T-helper 9 cell (primary cell): ENCODE results near the gene TRABD2B.

Source experiments
- DNase-seq: peaks from one replicate; pipeline ENCODE4 v3.0.0-alpha.2; 2020

TRABD2B gene

DNA sequence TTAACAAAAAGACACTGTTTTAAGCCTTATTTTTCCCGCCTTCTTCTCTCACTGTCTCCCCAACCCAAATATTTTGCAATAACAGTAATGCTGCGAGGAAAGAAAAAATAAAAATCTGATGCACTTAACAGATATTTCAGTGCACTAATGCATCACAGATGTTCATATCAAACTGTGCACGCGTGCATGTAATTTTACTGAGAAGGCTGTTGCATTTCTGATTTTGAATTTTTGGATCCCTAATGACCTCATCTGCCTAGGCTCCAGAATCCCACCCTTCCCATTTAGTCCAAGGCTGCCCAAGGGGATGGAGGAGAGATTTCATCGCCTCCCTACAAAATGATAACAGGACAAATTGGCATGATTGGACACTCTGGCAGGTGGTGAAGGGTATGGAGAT, 5.5 kb downstream of the TRABD2B start:
- no peak for DNase-seq

DNA sequence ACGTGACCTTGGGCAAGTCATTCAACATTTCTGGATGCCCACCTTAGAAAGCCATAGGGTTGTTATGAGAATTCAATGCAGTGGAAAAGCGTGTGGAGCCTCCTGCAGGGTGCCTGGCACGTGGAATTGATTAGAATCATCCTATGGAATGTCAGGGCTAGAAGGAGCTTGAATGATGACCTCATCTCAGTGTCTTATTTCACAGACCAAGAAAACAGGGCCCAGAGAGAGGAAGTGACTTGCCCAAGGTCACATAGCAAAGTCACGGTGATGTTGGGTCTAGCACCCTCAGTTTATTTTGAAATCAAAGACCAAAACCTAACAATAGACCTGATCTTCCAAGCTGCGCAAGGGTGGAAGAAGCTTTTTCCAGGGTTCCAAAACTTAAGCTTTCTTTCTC, 6.0 kb downstream of the TRABD2B start:
- no peak for DNase-seq

DNA sequence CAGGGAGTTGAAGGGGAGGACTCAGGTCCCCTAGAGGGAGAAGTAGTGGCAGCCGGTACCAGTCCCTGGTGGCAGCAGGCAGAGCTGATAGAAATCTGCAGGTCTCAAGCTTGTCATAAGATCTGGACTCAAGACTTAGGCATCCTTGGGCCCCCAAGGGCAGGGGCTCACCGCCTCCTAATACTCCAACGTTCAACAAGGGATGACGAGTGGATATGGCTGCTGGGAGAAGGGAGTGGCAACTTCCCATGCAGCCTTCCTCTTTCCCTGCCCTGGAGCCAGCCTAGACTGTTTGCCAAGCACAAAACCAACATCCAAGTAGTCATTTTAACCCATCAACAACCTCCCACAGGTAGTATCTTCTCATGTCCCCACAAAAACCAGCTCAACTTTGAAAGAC, 6.9 kb downstream of the TRABD2B start:
- DNase-seq: no peak

DNA sequence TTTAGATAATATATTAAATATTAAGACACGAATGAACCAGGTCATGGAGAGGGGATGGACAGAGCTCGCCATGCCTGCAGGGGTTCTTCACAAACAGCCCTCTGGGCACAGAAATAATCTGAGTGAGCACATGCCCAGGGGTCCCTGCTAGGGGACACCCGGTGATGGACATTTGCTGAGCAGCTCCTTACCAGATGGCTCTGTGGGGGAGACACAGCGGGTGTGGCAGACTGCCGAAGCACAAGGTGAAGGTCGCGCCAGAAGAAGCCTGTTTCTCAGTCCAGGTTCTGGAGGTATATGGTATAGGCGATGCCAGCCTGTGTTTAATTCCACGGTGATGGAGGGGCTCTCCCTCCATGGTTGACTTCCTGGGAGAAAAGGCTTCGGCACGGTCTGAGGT, 9.6 kb downstream of the TRABD2B start:
- DNase-seq: no peak

DNA sequence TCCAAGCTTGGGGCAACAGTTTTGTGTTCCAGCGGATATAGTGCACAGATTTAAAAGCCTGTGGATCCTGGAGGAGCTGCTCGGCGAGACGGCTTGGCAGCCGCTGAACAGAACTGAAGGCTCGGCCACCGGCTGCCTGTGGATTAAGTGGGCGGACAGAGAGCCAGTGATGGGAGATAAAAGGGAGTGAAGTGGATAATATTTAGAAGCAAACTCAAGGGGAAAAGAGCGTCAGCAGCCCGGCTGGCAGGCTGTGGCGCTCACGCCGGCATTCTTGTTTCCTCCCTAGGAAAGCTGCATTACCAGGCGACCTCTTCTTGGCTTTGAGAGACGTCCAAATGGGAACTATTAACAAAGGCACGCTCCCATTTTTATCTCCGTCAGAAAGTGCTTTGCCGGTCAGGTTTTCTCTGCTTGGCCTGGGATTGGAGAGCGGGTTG, 10.4 kb downstream of the TRABD2B start:
- no peak for DNase-seq

DNA sequence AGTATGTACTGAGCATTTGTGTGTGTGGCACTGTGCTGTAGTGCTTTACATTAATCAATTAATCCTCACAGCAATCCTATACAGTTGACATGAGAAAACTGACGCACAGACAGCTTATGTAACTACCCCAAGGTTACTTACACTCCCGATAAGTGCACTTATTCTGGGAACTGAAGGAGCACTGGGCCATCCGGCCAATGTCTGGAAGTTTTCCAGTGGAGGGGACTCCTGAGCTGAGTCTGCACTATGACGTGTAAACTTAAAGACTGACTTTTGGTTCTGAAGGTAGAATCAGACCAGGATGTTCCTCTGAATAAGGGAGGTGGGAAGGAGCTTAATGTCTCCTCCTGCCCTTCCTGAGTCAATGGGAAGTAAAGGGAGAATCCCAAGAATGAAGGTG, 12.2 kb downstream of the TRABD2B start:
- DNase-seq: no peak

DNA sequence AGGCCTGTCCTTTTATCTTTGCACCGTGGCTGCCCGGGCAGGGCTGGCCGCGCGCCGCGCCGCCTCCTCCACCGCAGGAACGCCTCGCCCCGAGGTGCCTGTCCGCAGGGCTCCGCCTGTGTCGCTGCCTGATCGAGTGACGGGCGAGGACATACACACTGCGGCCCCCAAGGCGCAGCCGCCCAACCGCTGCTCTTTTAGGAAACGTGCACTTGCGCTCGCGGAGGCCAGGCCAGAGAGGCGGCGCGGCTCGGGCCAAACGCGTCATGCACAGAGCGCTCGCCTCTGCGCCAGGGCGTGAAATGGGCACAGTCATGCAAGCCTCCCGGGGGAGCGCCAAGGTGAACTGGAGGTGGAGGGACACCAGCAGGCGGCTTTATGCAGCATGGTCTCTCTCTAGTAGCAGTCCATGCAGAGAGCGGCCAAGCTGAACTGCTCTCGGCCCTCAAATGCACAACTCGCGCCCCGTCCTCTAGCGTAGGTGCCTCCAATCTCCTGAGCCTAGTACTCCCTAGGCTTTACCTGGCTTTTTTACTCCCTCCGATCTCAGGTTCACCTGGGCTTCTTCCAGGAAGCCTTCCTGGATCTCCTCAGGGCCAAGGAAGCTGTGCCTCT, 12.9 kb downstream of the TRABD2B start:
- no peak for DNase-seq

DNA sequence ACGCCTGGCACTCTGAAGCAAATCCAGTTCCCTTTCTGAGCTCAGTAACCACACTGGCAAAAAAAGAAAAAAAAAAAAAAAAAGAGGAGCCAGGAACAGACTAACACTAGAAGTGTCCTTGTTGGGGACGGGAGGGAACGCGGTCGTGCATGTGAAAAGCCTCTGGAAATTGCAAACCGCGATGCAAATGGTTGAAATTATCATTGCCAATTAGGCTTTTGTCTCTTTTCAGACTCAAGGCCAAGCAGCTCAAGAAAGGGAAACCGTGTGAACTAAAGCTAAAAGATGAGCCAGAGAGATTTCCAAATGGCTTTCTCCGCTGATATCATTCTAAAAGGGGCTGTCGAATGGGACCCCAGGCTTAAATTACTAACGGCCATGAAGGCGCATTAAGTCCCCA, 13.5 kb downstream of the TRABD2B start:
- DNase-seq: no peak

DNA sequence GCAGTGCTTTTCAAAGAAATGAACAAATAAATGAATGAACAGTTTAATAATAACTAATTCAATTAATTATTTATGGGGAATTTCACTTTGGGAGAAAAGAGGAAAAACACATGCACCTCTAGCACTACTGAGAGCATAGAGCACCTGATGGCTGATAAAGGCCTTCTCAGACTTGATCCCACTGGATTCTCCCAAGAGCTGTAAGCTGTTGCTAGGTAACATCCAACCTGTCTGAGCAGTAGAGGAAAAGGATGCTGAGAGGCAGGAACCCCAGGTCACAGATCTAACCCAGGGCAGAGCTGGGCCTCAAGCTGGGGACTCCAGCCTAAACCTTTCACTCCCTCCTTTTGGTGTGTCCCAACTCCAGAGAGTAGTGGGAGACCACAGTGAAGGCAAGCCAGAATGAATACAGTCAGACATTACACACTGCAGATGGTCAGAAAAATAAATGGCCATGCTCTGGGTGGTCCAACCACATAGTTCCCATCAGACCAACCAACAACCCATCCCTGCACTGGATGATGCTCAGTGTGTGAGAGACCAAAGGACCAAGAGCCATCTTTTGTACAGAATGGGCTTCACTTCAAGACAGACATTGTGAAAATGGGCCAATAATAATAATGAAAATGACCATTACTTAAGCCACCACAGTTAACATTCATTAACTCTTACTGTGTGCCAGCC, 15.4 kb downstream of the TRABD2B start:
- no peak for DNase-seq

DNA sequence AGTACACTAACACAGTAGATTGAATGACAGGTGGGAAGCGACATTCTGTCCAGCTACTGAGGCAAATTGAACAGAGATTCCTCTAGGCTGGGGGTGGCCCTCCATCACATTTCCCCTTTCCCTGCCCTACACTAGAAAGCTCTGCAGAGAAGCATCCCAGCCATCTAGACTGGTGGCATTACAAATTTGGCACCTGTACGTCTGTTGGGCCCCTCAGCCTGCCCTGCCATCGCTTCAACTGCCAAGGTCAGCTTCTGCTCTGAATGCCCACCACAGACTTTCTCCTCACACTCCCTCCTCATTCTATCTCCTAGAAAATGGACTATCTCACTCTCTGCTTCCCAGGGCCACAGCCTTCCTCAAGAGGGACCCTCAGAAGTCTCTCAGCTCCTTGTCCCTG, 16.7 kb downstream of the TRABD2B start:
- DNase-seq: no peak

DNA sequence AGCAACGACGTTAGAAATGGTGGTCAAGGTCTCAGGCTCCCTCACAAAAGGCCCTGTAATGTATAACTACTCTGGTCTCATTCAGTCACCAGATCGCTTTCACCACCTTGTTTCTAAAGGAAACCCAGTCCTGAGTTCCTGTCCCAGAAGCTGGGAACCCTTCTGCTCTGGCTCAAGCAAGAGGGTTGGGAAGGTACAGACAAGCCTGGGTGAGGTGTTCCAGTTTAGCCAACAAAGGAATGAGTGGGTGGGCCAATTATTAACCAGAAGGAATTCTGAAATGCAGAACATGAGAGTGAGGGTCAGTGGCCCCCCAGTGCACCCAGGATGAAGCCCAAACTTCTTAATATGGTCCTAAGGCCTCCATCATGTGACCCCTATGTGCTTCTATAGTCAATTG, 17.5 kb downstream of the TRABD2B start:
- no peak for DNase-seq

DNA sequence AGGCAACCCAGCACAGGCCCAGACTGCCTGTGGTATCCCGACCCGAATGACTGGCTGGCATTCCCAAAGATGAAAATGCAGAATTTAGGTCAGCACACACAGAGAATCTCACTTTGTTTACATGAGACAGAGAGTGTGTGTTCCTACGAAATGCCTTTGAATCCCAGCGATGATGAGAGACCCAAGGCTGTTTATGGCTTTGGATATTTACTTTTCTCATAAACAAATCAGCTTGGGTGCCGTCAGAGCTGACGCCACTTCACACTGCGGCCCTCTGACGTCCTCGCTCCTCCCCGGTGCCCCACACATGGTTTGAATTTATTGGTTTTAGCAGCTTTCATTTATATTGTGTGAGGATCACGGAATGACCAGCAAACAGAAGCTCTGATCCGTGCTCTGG, 18.7 kb downstream of the TRABD2B start:
- no peak for DNase-seq

DNA sequence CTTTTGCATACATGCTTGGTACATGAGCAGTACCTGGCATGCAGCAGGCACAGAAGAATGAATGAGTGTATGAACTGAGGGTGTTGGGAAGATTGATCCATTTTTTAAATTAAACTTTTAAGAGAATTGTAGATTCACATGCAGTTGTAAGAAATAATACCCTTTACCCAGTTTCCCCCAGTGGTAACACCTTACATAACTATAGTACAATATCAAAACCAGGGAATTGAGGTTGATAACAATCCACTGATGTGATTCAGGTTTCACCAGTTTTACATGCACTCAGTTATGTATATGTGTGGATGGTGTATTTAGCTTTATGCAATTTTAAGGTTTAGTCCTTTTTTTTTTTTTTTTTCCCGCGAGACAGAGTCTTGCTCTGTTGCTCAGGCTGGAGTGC, 20.5 kb downstream of the TRABD2B start:
- no peak for DNase-seq

DNA sequence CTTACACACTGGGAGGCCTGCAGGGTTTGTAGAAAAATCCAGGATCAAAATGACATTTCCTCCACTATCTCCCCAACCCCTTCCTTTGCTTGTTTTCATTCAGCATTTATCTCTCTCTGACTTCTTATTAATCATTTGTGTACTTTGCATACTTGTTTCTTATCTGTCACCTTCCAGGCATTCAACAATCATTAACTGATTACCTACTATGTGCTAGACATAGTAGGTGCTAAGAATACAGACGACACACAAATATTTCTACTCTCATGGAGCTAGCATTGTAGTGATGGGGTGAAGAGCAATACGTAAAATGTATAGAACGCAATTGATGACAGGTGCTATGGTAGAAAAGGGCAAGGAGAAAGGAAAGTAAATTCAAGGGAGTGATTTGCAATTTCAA, 20.9 kb downstream of the TRABD2B start:
- DNase-seq: no peak

DNA sequence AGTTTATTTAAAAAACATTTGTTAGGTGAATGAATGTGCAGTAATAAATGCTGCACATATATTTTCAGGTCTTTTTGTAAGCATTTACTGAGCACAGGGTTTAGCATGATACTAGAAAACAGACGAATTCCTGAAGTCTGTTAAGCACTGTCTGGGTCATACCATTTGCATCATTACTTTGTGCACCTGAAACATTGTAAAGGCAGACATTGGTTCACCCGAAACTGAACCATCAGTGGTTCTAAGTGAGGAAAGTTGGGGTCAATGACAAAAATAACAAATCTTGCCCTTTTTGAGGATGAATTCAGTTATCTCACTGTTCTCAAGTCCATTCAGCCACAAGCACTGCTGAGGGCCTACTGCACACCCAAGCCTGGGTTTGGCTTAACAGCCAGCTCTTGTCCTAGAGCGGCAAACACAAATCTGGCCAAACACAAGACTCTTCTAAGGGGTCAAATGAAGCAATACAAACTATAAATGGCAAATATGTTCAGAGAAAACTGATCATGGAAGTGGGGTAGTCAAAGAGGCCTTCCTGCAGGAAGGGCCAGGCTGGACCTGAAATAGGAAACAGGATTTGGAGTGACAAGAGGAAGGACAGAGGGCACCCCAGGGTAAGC, 21.8 kb downstream of the TRABD2B start:
- no peak for DNase-seq

DNA sequence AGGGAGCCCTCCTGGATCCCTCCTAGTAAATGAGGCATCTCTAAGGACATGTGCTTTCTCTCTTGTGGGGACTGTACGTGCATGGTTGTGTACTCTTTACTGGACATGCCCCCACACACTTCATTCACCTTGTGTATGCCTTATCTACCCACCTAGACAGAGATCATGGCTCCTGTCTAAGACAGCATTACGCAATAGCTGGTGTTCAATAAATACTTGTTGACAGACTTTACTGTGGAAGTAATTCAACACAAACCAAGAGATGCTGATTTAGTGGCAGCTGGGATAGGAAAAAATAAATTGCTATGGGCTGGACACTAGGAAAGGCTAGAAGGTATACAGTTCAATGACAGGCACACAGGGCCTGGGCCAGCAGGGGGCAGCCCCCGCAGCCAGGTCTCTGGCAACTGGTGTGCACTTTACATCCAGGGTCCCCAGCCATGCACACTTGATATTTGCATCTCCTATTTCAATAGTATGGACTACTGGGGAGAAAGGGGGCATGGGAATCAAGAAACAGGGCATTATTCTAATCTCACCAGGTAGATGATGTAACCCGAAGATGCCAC, 24.2 kb downstream of the TRABD2B start:
- no peak for DNase-seq

DNA sequence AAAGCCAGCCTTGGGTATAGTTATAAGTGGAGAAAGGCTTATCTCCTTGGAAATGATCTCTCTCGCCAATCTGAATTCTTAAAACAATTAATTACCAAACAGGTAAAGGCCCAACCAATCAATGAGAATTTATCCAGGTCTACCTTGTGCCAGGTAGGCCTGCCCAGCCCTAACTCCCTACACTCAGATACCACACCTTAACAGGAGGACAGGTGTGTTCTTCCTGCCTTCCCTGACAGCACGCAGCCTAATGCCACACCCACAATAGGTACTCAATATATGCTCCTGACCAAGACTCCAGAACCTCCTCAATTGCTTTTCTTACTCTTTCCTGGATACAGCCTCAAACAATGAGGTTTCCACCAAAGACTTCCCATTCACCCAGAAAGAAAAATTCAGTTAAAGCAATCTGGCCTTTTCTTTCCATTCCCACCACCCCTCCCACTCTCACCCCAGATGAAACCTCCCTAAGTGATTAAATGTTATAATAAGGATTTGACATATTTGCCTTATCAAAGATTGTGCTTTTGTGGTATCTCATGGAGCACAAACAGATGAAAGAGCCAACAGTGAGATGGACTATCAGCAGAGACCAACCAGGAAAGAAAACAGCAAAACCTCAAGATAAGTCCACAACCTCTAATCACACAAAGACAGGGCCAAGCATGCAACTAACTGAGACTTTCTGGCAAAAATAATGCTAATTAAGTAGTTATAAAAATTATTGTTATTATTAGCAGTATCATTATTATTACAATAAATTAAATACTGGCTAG, 25.6 kb downstream of the TRABD2B start:
- DNase-seq: no peak

DNA sequence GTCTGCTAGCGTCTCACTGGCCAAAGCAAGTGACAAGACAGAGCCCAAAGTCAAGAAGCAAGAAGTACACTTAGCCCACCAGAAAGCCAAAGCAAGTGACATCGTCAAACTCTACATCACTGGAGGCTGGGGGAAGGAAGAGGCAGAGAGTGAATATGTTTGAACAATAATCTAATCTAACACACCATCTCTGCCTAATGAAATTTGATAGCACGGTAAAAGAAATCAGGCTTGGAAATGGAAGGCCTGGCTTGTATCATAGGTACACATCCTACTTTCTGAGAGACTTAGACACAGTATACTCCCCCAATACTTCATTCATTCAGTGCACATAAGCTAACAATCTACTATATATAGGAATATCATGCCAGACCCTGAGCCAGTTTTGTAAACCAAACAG, 26.3 kb downstream of the TRABD2B start:
- no peak for DNase-seq

DNA sequence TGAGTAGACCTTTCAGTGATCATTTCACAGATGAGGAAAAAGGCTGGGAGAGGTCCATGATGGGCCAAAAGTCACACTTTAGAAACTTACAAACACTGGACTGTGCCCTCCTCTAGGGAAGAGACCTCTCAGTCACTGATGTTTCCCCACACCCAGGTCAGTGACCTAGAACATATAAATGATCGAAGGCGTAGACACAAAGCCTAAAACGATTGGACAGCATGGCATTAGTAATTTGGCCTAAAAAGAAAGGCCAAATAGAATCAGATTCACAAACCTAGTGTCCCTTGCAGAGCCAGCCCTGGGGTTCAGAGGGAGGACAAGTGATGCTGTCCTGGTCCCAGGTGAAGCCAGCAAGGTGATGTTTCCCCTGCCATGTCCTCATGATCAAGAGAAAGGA, 27.7 kb downstream of the TRABD2B start:
- no peak for DNase-seq

DNA sequence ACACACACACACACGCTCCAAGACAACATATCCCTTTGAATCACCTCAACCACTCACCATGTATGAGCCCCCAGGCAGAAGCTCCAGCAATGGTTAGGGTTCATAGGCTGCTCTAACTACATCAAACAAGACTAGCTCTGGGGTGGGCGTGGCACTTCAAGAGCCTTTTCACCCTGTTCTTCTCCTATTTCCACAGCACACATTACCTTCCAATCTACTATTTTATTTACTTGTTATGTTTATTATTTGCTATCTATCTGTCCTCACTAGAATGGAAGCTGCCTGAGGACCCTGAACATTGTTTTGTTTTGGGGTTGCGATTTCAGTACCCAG, 28.7 kb downstream of the TRABD2B start:
- DNase-seq: no peak

DNA sequence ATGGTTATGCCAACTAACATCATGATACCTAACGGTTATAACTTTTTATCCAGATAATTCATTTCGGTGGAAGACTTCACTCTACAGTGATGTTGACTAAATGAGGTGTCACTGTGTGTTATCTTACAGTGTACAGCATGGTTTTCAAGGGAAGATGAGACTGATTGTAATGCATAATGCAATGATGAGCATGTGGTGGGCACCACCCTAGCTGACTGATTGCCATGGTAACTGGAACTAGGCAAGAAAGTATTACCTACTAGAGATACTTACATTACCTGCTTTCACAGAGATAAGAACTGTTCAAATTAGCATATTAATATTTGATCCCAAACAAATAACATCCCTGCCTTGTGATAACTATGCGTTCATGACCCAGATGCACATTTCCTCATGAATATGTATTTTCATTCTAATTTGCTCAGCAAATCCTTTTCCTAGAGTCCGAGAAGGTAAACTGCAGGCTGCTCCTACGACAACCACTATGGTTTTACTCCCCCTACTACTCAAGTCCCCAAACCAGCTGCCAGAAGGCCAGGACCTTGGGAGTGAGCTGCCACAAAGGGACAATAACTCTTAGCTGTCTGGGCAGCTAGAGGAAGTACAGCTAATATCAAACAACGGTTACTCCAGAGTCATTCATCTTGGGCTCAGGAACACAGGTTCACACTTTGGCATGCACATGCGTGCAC, 29.2 kb downstream of the TRABD2B start:
- no peak for DNase-seq

DNA sequence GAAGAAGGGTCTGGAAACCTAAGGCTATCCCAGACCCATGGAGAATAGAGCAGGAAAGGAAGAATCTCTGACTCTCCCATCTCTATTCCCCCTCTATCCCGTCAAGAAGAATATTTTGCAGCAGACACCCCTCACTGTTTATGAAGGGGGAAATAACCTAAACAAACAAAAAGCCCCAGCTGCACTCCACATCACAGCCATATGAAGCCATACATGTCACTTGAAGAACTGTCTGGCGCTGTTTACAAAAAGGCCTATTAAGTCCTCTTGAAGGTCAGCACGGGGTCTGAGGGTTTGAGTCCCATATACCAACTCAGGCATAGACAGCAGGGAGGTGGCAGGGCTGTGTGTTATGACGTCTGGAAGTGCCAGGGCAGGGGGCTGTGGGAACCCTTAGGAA, 31.4 kb downstream of the TRABD2B start:
- no peak for DNase-seq

DNA sequence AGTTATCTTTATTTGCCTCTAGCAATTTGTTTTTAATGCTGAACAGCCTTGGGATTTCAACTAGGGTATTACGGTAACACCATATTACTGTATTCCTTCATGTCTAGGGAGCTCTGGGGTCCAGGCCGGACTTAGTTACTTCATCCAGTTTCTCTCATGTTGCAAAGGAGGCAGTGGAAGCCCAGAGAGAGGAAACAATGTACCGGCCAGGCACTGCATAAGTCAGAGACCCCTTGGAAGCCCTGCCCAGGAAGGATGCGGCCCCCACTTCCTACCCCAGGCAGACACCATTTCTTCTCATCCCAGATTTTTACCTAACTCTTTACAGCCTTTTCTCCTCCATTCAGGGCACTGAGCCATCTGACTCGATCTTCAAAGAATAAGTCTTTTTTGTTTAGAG, 32.5 kb downstream of the TRABD2B start:
- DNase-seq: no peak
